SJSA1 (cell line): ENCODE measurements around the gene GPR39. TPM values are rescaled to one million over a fixed set of nuclear protein-coding genes. Genes with fewer than 3 reads are reported as not detected.
"Not testable (repeated sequence)": the region's sequence is repeated elsewhere in the genome, so short reads cannot be mapped to it uniquely, and the experiment has no call there.

ENCODE experiments used
- DNase-seq, 2 experiments: peaks; one replicate each; pipeline ENCODE4 v3.0.0-alpha.2; 2015 to 2020; ENCODE audit warnings: low spot score in 2 of 2, low read depth in 1 of 2
- H3K27ac ChIP-seq: fragments of 250-450 bp; sonication (Bioruptor Pico); 2 replicates; pipeline ENCODE4 v1.5.1; 2020; ENCODE audit warnings: mild to moderate bottlenecking, moderate library complexity
- H3K27me3 ChIP-seq: fragments of 250-450 bp; sonication (Bioruptor Pico); replicated peaks from 2 replicates; pipeline ENCODE4 v1.5.1; 2020; ENCODE audit warnings: mild to moderate bottlenecking, moderate library complexity
- H3K36me3 ChIP-seq: fragments of 250-450 bp; sonication (Bioruptor Pico); 2 replicates; pipeline ENCODE4 v1.5.1; 2020; ENCODE audit warnings: mild to moderate bottlenecking
- H3K4me1 ChIP-seq: fragments of 250-450 bp; sonication (Bioruptor Pico); replicated peaks from 2 replicates; pipeline ENCODE4 v1.6.1; 2021; ENCODE audit warnings: mild to moderate bottlenecking
- H3K4me3 ChIP-seq: fragments of 250-450 bp; sonication (Bioruptor Pico); 2 replicates; pipeline ENCODE4 v1.5.1; 2020; ENCODE audit warnings: mild to moderate bottlenecking
- H3K9me3 ChIP-seq: fragments of 250-450 bp; sonication (Bioruptor Pico); replicated peaks from 2 replicates; pipeline ENCODE4 v1.5.1; 2020; ENCODE audit warnings: mild to moderate bottlenecking
- total RNA-seq: library from RNA; depleted of rRNA; stranded (reverse); fragments of >200 nt; shearing (Covaris generic); gene quantifications from 2 replicates; pipeline ENCODE4 v1.2.3, GENCODE V29; 2014

The GPR39 gene
- total RNA-seq, 1 experiment from 2014 or later: 2.6 TPM

- H3K27me3 ChIP-seq: no peaks in the 10 kb centered on the region
- H3K9me3 ChIP-seq: no peaks in the 10 kb centered on the region
- H3K36me3 ChIP-seq: no peaks in the 10 kb centered on the region
- no peak overlapping the region for H3K27ac ChIP-seq
- no peak overlapping the region for H3K4me3 ChIP-seq
- no peaks in the 10 kb centered on the region for H3K4me1 ChIP-seq
- DNase-seq: no peak
Measured at GRCh38 chr2:132515010-132515409, 98.4 kb downstream of the GPR39 start.

GRCh38 chr2:132517386-132517785 lies 100.8 kb downstream of the GPR39 start:
- Histone ChIP-seq H3K27me3 (no peaks in the 10 kb centered on the region), H3K4me3 (no peak overlapping the region), H3K27ac (no peak overlapping the region), H3K9me3 (no peaks in the 10 kb centered on the region), H3K4me1 (no peaks in the 10 kb centered on the region), H3K36me3 (no peaks in the 10 kb centered on the region)
- DNase-seq: no peak

GRCh38 chr2:132518302-132518701 lies 101.7 kb downstream of the GPR39 start:
- Histone ChIP-seq H3K27me3 (no peaks in the 10 kb centered on the region), H3K9me3 (no peaks in the 10 kb centered on the region), H3K36me3 (no peaks in the 10 kb centered on the region), H3K4me1 (no peaks in the 10 kb centered on the region), H3K27ac (no peak overlapping the region), H3K4me3 (no peak overlapping the region)
- no peak for DNase-seq

GRCh38 chr2:132519566-132519965 lies 103.0 kb downstream of the GPR39 start:
- no peaks in the 10 kb centered on the region for H3K4me1 ChIP-seq
- no peak overlapping the region for H3K4me3 ChIP-seq
- H3K9me3 ChIP-seq: no peaks in the 10 kb centered on the region
- no peak for DNase-seq
- no peak overlapping the region for H3K27ac ChIP-seq
- no peaks in the 10 kb centered on the region for H3K36me3 ChIP-seq
- H3K27me3 ChIP-seq: no peaks in the 10 kb centered on the region

GRCh38 chr2:132521341-132521740 lies 104.7 kb downstream of the GPR39 start:
- Histone ChIP-seq H3K36me3 (no peaks in the 10 kb centered on the region), H3K4me3 (no peak overlapping the region), H3K4me1 (no peaks in the 10 kb centered on the region), H3K9me3 (no peaks in the 10 kb centered on the region), H3K27ac (no peak overlapping the region), H3K27me3 (no peaks in the 10 kb centered on the region)
- DNase-seq: no peak

- no peak overlapping the region for H3K4me3 ChIP-seq
- no peaks in the 10 kb centered on the region for H3K9me3 ChIP-seq
- DNase-seq: no peak
- no peaks in the 10 kb centered on the region for H3K27me3 ChIP-seq
- no peaks in the 10 kb centered on the region for H3K36me3 ChIP-seq
- H3K27ac ChIP-seq: no peak overlapping the region
- no peaks in the 10 kb centered on the region for H3K4me1 ChIP-seq
Measured at GRCh38 chr2:132522901-132523300, 106.3 kb downstream of the GPR39 start.

- not testable (repeated sequence) for H3K27me3 ChIP-seq, H3K4me1 ChIP-seq, H3K4me3 ChIP-seq, H3K9me3 ChIP-seq, H3K27ac ChIP-seq, H3K36me3 ChIP-seq, DNase-seq
Measured at GRCh38 chr2:132537061-132537460, 120.5 kb downstream of the GPR39 start.

- Histone ChIP-seq H3K4me1 (no peaks in the 10 kb centered on the region), H3K9me3 (no peaks in the 10 kb centered on the region), H3K4me3 (no peak overlapping the region), H3K36me3 (no peaks in the 10 kb centered on the region), H3K27ac (no peak overlapping the region), H3K27me3 (no peaks in the 10 kb centered on the region)
- DNase-seq: no peak
Measured at GRCh38 chr2:132538331-132538855, 121.8 kb downstream of the GPR39 start.

- no peak for DNase-seq
- no peaks in the 10 kb centered on the region for H3K36me3 ChIP-seq
- no peaks in the 10 kb centered on the region for H3K27me3 ChIP-seq
- no peak overlapping the region for H3K27ac ChIP-seq
- H3K4me1 ChIP-seq: no peaks in the 10 kb centered on the region
- H3K9me3 ChIP-seq: no peaks in the 10 kb centered on the region
- no peak overlapping the region for H3K4me3 ChIP-seq
Measured at GRCh38 chr2:132540166-132540565, 123.6 kb downstream of the GPR39 start.

GRCh38 chr2:132542953-132543569 lies 126.5 kb downstream of the GPR39 start:
- no peak for DNase-seq

GRCh38 chr2:132544006-132544630 lies 127.5 kb downstream of the GPR39 start:
- no peak for DNase-seq
- Histone ChIP-seq H3K27ac (no peak overlapping the region), H3K4me3 (no peak overlapping the region), H3K27me3 (no peaks in the 10 kb centered on the region), H3K36me3 (no peaks in the 10 kb centered on the region), H3K9me3 (no peaks in the 10 kb centered on the region), H3K4me1 (no peaks in the 10 kb centered on the region)

More at GRCh38 chr2:132542953-132543569, 126.5 kb downstream of the GPR39 start:
- H3K4me1 ChIP-seq: no peaks in the 10 kb centered on the region
- no peak overlapping the region for H3K27ac ChIP-seq
- no peaks in the 10 kb centered on the region for H3K36me3 ChIP-seq
- H3K4me3 ChIP-seq: no peak overlapping the region
- no peaks in the 10 kb centered on the region for H3K27me3 ChIP-seq
- H3K9me3 ChIP-seq: no peaks in the 10 kb centered on the region

- no peak overlapping the region for H3K27ac ChIP-seq
- no peak overlapping the region for H3K4me3 ChIP-seq
- peaks cover 6% of the 10 kb centered on the region; the same call in 1 of the 2 replicates for H3K4me1 ChIP-seq
- no peaks in the 10 kb centered on the region for H3K27me3 ChIP-seq
- H3K36me3 ChIP-seq: no peaks in the 10 kb centered on the region
- peak; percentile 48 to 69 for DNase-seq
- H3K9me3 ChIP-seq: no peaks in the 10 kb centered on the region; the same call in 1 of the 2 replicates
Measured at GRCh38 chr2:132547090-132547687, 130.6 kb downstream of the GPR39 start.

GRCh38 chr2:132549935-132550670 lies 133.5 kb downstream of the GPR39 start:
- Histone ChIP-seq H3K4me3 (no peak overlapping the region), H3K27ac (no peak overlapping the region), H3K4me1 (peaks cover 6% of the 10 kb centered on the region; the same call in 1 of the 2 replicates), H3K9me3 (no peaks in the 10 kb centered on the region; the same call in 1 of the 2 replicates), H3K27me3 (no peaks in the 10 kb centered on the region), H3K36me3 (no peaks in the 10 kb centered on the region)
- no peak for DNase-seq
